HG03280 (cell line): ENCODE data around the gene ADAMTSL2.

Experiments
- ATAC-seq: cut with Tn5 transposase; IDR thresholded peaks from one replicate; pipeline ENCODE4 v1.9.1; 2021; ENCODE audit warnings: mild to moderate bottlenecking, moderate library complexity; ENCODE audit not compliant: unreplicated experiment

The ADAMTSL2 gene

DNA sequence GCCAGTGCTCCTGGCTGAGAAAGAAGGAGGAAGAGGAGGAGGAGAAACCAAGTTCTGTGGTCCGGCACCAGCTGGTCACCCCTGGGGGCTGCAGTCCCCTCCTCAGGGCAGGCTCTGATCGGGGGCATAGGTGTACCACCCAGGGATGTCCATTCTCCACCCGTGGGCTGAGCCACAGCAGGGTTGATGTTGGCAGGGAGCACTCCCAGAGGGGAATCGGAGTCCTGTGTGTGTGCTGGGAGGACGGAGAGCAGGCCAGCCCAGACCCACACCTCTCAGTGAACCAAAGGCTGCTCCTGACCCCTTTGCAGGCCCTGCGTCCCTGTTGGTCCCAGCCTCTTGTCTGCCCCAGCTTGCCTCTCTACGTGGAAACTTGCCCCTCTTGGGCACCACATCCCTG lies 4.6 kb upstream of the ADAMTSL2 start:
- no peak for ATAC-seq

DNA sequence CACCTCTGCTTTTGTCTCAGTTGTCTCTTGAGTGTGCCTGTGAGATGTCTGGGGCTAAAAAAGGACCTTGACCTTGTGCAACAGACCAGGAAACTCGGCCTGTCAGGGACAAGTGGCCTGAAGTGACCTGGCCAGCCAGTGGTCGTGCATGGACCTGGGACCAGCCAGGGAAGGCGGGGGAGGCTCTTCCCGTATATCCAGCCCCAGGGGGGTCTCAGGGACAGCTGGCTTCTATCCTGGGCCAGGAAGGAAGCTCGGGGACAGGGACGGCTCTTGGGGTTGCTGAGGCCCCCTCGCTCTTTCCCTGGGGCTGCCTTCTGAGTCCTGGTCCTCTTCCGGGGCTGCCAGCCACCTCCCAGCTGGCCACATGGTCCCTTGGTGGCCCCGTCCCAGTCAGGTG lies 3.2 kb upstream of the ADAMTSL2 start:
- no peak for ATAC-seq

DNA sequence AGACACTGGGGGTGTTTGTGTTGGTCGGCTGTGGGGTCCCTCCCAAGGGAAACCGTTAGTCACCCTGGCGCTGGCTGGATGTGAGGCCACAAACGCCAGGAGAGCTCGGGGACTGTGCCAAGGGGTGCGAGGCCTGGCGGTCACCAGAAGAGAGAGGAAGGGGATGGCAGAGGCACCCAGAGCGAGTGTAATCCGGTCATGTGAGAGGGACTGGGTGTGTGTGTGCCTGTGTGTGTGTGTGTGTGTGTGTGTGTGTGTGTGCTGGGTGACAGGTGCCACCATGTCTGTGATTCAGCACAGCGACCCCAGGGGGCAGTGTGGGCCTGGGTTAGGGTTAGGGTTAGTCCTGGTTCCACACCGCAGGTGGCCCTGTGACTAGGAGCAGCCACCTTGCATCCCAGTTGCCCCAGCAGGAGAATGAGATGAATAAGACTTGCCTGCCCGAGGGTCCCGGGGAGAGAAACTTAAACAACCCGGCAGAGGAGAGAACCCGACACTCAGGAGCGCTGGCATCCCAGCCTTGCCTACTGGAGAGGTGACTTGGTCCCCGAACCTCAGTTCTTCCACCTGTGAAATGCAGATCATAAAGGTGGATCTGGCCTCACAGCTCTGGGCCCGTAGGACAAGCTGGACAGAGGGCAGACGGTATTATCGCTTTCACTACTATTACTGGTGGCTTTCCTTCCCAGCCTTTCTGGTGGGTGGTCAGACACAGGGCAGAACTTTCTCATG lies 1.4 kb upstream of the ADAMTSL2 start:
- no peak for ATAC-seq

DNA sequence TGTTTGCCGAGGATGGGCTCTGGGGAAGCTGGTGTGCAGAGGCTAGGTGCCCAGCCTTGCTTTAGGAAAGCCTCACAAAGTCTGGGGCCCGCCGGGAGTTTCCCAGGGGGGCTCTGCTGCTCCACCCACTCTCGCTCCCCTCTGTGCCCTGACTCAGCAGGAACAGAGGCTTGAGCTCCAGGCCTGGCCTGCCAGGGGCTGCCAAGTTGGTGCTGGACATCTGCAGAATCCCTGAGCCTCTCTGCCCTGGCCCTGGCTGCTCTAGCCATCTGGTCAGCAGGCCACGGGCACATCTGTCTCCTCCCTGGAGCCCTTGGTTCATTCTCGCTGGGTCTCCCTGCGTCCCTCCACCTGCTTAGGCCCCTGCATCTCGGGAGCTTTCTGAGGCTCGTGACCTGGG lies 647 bp upstream of the ADAMTSL2 start:
- ATAC-seq, result no peak

DNA sequence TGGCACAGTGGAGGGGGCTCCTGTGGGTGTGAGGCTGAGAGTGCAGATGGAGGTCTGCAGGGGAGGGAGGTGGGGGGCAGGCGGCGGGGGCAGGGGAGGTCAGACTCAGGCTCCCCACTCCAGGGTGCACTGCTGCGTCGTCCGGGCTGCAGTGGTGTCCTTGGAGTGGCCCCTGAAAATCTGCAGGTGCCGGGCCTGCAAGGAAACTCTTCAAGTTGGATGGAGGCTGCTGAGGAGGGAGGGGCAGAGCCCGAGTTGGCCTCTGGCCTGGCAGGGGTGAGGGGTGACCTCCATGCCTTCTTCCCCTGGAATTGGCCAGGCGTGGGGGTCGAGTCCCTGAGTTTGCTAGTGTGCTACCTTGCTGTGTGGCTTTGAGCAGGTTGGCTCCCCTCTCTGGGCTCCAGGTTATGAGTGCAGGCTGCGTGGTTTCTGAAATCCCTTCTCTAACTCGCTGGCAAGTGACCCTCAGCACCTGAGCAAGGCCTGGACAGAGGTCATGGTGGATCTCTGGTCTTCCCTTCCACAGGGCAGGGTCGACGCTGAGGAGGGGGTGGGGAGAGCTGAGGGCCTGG lies 888 bp downstream of the ADAMTSL2 start:
- no peak for ATAC-seq

DNA sequence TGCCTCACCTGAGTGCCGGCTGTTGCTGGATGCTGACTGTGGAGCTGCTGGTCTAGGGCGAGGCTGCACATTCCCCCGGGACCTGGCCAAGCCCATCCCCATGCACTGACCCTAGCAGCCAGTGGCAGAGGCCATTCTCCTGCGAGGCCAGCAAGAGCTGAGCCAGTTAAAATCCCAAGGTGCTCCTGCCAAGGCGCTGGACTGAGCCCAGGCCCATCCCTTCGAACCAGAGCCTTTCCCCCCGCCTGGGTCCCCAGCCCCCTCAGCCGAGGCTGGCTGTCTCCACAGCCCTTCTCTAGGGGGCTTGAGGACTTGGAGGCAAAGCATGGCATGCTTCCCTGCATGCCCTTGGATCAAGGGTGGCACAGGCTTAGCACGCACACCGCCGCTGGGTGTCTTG lies 1.6 kb downstream of the ADAMTSL2 start:
- ATAC-seq, result no peak

DNA sequence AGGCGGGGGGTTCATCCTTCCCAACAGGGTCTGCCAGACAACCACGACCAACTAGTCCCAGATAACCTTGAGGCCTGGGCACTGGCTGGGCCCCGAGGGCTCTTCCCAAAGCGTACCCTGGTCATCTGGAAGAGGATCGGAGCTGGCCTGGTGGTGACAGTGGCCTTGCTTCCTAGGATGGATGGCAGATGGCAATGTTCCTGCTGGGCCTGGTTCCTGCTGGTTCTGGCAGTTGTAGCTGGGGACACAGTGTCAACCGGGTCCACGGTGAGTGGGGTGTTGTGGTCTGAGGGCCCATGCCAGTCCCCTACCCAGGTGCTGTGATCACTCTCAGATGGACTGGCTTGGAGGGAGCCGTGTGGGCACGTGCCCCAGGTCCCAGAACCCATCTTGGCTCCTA lies 2.0 kb downstream of the ADAMTSL2 start:
- ATAC-seq, result no peak

DNA sequence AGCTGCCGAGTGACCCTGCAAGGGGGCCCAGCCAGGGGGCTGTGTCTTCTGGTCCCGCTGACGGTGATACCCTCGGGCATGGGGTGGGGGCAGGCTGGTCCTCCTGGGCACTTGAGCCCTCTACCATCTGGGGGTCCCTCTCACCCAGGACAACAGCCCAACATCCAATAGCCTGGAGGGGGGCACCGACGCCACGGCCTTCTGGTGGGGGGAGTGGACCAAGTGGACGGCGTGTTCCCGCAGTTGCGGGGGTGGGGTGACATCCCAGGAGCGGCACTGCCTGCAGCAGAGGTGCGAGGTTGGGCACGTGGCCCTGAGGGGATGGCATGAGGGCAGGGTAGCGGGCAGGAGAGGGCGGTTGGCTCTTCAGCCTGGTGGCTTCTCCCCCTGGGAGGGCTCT lies 2.8 kb downstream of the ADAMTSL2 start:
- ATAC-seq, result no peak

DNA sequence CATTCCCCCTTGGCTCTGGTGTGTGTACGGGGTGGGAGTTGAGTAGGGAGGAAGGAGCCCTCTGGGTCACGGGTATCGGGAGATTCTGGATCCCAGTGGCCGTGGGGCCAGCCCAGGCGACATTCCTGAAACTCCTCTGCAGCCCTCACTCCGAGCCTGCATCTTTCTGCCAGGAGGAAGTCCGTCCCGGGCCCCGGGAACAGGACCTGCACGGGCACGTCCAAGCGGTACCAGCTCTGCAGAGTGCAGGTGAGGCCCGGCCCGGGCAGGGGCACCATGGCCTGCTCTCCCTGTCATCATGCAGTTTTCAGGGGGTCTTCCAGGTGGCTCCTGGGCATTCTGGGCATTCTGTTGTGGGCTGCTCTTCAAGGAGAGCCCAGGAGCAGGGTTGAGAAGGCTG lies 3.7 kb downstream of the ADAMTSL2 start:
- no peak for ATAC-seq

DNA sequence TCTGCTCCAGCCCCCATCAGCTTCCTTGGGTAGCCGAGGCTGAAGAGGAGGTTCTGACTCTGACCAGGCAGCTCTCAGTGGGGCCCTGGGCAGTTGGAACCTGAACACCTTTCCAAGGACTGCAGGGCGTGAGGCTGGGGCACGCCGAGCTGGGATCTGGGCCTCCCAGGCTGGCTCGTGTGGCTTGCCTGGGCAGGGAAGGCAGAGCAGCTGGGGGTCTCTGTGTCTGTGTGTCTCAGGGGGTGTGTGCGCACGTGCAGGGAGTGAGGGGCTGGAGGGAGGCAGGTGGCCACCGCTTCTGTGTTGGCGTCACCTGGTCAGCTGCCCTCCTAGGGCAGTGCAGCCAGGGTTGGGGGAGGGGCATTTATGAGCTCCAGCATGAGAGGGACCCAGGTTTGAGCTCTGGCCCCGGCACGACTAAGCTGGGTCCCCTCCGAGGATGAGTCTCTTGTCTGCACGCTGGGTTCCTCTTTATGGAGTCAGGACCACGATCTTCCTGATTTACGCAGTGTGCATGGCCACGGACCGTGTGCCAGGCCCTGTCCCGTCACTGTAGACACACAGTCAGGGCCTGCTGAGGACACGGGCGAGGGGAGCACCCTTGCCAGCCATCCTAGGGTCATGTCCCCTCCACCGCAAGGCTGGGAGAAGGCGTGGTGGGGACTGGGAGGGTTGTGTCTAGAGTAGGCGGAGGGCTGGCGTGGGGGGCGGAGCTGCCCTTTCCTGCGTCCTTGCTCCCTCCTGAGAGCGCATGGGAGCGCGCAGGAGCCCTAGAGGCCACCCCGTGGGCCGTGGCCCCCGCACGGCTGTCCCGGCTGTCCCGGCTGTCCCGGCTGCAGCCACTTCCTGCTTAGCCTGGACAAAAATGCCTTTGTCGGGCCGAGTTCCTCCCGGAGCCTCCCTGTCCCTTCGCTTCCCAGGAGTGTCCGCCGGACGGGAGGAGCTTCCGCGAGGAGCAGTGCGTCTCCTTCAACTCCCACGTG lies 4.6 kb downstream of the ADAMTSL2 start:
- no peak for ATAC-seq

DNA sequence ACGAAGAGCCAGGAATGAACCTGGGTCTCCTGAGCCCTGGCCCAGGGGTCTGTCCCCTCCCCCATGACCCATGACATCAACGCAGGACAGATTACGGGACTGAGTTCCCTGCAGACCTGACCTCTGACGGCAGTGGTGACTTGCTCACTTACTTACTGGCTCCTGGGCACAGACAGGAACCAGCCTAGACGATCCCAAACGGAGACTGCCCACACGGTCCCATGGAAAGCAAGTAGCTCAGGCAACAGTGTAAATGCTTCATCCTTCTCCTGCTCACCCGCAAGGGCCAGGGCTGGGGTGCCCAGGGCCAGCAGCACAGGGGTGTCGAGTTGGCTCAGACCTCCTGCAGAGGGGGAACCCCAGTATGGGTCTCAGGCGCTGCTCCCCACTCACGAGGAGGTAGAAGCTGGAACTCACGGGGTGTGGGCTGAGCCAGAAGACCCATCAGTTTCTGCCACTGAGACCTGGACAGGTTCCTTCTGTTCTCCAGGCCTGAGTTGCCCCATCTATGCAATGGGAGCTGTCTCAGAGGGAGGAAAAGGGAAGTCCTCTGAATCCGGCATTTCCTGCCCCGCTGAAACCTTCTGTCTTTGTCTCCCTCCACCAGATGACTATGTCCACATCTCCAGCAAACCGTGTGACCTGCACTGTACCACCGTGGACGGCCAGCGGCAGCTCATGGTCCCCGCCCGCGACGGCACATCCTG lies 5.6 kb downstream of the ADAMTSL2 start:
- no peak for ATAC-seq

DNA sequence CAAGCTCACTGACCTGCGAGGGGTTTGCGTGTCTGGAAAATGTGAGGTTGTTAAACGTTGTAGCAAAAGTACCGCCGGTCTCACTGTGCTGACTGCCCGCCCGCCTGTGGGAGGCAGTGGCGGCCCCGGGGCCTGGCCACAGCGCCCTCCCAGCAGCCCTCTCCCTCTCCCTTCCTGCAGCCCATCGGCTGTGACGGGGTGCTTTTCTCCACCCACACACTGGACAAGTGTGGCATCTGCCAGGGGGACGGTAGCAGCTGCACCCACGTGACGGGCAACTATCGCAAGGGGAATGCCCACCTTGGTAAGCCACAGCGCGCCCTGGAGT lies 6.2 kb downstream of the ADAMTSL2 start:
- ATAC-seq, result no peak

DNA sequence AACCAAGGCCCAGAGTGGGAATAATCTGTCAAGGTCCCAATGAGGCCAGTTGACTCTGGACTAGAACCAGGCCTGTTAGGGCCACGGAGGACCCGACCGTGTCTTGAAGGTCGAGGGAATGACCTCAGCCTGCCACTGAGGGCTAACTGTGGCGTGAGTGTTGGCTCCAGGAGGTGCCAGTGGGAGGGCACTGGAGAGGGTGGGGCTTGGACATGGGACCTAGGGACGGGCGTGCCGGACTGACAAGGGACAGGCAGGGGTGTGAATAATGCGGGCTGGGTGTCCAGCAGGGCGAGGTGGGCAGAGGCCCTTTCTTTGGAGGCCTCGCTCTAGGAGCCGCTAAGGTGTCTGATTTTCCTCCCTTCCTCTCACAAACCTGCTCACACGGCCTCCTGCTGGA lies 7.5 kb downstream of the ADAMTSL2 start:
- ATAC-seq, result no peak

DNA sequence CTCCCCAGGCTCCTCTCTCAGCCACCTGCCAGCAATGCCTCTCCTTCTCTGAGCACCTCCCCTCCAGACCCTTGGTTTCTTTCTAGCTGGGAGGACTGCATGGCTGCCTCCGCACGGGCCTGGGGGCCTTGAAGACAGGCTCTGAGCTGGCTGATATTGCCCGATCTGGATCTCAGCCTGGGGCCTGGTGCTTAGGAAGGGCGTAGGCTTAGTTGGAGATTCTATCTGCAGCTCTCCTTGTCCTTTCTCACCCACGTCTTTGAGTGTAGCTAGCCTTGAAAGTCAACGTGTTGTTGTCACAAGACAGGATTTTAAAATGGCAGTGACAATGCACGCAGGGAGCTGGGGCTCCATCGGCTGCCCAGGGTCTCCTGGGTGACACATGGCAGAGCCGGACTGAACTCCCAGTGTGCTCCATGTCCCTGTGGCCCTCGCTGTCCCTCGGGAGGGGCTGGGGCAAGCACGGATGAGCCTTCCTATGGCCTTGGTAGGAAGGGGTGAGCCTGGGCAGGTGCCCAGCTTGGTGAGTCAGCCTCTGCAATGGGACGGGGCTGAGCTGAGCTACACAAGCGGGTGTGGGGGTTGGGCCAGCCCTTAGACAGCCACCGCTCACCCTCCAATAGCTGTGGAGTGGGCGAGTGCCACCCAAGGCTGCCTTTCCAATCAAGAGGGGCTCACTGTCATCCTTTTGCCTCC lies 9.4 kb downstream of the ADAMTSL2 start:
- no peak for ATAC-seq

DNA sequence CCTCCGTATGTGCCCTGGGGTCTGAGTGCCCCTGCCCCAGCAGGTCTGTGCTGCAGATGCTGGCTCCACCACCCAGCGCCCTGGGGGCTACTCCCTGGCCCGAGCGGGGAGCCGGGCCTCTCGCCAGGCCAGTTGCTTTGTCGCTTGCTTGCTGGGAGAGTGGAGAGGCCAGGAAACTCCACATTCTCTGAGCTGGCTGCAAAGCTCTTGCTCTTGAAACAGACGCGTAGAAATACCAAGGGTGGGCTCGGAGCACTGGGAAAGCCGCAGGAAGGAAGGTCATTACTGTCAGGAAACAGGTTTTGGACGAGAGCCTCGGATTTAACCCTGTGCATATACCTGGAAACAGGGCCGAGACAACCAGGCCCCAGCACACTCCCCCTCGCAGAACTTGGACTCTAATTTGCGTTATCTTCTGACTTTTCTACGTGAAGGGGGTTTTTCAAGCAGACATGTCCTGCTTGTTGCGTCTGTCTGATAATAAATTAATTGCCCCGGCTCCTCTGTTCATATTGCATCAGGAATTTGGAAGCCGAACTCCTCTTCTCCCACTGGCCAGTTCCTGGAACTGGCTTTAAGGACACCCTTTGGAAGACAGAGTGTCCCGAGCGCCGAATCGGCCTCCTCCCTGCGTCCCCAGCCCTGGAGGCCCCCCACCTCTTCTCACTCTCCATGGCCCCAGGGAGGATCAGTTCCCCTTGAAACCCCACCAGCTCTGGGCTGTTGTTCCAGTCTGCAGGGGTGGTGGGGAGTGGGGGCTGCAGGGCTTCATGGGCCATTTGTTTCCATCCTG lies 11.2 kb downstream of the ADAMTSL2 start:
- no peak for ATAC-seq

DNA sequence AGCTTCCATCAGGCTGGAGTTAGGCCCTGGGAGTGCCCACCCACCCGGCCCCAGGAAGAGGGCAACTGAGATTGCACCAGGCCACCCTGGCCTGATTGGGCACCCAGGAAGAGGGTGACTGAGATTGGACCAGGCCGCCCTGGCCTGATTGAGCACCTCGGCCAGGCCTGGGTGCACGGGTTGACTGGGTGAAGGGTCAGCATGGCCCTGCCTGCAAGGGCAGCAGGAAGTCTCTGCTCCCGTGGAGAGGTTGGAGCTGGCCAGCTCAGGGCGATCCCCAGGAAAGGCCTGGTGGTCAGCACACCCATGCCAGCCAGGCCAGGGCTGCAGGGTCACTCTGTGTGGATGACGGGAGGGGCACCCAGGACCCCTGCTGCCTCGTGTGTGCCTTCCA lies 11.8 kb downstream of the ADAMTSL2 start:
- no peak for ATAC-seq

DNA sequence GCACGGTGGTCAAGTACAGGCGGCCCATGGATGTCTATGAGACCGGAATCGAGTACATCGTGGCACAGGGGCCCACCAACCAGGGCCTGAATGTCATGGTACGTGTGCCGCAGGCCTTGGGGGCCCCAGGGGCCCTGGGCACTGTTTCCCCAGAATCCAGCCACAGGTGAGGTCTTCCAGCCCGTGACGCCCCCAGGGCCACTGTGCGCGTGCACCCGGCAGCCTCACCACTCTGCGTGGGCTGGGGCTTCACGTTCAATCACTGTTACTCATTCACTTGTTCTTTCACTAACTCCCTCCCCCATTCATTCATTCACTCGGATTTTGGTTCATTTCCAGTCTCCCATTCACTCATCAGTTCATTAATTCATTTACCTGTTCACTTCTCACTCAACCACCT lies 12.6 kb downstream of the ADAMTSL2 start:
- no peak for ATAC-seq

DNA sequence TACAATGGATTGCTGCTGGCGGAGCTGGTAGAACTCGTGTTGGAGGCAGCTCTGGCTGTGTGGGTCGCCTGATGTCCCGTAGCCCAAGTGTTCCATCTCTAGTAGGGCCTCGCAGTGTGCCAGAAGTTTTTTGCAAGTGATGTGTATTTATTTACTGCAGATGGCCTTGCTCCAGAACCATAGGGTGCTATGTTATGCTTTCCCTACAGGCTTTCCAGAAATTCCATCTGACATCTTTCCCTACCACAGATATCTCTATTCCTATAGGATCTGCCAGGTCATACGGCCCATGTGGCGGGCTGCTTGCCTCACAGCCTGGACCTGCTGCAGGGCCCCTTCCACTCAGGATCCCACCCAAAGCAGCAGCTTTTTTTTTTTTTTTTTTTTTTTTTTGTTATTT lies 16.9 kb downstream of the ADAMTSL2 start:
- no peak for ATAC-seq

DNA sequence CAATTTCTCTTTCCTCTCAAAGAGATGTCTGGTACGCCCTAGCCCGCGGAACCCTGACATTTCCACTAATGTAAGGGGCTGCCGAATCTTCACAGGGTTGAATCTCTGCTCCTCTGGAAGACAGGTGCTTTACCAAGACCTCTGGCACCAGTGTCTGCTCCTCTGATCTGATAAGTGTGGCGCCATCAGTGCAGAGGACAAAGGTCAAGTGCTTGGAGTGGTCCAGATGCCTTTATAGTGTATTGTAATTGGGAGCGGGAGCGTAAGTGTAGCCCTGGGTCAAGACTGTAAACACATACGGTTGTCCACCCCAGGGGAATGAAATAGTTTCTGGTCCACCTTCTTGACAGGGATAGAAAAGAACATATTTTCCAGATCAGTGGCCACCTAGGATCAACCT lies 17.7 kb downstream of the ADAMTSL2 start:
- ATAC-seq, result no peak

DNA sequence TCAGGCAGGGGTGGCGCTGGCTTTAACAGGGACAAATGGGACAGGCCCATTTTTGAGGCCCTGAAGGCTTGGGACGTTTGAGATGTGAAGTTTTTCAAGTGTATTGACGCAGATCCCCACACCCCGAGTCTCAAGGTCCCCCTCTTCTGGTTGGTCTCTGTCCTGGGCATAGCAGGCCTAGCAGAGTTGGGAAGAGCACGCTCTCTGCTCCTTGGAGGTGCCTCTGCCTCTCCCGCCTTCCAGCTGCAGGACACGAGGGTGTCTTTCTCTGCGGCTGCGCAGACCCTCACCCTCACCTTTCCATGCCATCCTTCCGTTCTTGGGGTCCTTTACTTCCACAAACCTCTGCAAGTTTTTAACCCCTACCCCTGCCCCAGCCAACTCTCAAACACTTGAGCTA lies 18.6 kb downstream of the ADAMTSL2 start:
- ATAC-seq, result no peak
